Measurements from ENCODE around the gene GADD45B.
"Not testable (repeated sequence)": the region's sequence is repeated elsewhere in the genome, so short reads cannot be mapped to it uniquely, and the experiment has no call there.

Gene GADD45B

GRCh38 chr19:2469102-2469914 lies 6.6 kb upstream of the GADD45B start:
- no peak for DNase-seq (ENCODE audit: low read depth)

DNA sequence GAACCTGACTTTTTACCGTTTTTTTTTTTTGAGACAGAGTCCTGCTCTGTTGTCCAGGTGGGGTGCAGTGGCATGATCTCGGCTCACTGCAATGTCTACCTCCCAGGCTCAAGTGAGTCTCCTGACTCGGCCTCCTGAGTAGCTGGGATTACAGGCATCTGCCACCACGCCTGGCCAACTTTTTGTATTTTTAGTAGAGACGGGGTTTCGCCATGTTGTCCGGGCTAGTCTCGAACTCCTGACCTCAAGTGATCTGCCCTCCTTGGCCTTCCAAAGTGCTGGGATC lies 6.1 kb upstream of the GADD45B start:
- not testable (repeated sequence) for DNase-seq (ENCODE audit: low read depth)

- peak; percentile 71 for DNase-seq (ENCODE audit: low read depth)
These were observed 1.5 kb upstream of the GADD45B start for GRCh38 chr19:2474232-2475017.

- peak; percentile 37 for DNase-seq (ENCODE audit: low read depth)
These were observed 767 bp upstream of the GADD45B start for GRCh38 chr19:2475018-2475701.

DNA sequence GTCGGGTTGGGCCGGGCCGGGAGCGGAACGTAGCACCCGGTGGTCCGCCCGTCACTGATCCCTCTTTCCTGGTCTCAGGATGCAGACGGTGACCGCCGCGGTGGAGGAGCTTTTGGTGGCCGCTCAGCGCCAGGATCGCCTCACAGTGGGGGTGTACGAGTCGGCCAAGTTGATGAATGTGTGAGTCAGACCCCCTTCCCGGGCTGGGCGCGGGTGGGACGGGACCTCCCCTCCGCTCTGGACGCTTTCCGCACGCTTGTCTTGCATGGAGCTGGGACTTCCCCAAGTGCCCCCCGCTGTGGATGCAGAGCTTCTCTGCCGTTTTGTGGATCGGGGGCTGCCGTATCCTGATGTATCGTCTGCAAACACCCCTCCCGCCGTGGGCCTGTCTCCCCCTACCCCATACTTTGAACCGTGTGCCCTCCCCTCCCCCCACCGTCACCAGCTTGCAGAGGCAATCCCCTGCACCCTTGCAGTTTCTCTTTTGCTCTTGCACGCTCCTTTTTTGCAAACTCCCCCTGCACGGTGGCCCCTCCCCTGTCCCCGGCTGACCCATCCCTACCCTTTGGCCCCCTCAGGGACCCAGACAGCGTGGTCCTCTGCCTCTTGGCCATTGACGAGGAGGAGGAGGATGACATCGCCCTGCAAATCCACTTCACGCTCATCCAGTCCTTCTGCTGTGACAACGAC lies 669 bp downstream of the GADD45B start:
- DNase-seq (ENCODE audit: low read depth), result peak; percentile 32

DNA sequence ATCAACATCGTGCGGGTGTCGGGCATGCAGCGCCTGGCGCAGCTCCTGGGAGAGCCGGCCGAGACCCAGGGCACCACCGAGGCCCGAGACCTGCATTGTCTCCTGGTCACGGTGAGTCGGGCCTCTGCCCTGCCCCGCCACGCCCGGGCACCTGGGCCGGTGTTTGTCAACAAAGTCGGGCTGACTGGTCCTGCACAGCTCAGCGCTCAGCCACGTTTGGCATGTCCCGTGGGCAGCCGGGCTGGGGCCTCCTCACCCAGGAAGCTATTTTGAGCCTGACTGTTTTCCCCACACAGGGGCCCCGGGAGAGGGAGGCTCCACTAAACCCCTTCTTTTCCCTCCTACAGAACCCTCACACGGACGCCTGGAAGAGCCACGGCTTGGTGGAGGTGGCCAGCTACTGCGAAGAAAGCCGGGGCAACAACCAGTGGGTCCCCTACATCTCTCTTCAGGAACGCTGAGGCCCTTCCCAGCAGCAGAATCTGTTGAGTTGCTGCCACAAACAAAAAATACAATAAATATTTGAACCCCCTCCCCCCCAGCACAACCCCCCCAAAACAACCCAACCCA lies 1.3 kb downstream of the GADD45B start:
- DNase-seq (ENCODE audit: low read depth), result no peak

GRCh38 chr19:2477732-2478191 lies 1.8 kb downstream of the GADD45B start:
- no peak for DNase-seq (ENCODE audit: low read depth)

DNA sequence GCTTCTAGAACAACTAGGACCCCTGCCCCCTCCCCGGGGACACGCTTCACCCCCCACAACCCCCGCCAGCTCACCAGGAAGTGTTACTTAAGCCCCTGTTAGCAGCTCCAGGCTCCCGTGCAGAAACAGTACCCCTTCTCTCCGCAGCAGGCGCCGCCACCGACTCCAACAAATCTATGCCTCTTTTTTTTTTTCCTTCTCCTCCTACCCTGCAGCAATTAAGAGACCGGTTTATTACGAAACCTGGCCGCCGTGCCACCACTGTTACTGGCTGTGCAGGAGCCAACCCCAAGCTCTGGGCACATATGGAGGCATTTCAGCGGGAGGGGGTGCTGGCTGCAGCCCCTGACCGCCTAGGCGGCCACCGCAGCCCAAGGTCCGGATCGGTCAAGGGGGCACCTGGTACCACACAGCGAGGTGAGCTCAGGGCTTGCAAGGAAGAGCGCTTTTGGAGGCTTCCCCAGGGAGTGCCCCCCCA lies 2.4 kb downstream of the GADD45B start:
- peak; percentile 61 for DNase-seq (ENCODE audit: low read depth)

DNA sequence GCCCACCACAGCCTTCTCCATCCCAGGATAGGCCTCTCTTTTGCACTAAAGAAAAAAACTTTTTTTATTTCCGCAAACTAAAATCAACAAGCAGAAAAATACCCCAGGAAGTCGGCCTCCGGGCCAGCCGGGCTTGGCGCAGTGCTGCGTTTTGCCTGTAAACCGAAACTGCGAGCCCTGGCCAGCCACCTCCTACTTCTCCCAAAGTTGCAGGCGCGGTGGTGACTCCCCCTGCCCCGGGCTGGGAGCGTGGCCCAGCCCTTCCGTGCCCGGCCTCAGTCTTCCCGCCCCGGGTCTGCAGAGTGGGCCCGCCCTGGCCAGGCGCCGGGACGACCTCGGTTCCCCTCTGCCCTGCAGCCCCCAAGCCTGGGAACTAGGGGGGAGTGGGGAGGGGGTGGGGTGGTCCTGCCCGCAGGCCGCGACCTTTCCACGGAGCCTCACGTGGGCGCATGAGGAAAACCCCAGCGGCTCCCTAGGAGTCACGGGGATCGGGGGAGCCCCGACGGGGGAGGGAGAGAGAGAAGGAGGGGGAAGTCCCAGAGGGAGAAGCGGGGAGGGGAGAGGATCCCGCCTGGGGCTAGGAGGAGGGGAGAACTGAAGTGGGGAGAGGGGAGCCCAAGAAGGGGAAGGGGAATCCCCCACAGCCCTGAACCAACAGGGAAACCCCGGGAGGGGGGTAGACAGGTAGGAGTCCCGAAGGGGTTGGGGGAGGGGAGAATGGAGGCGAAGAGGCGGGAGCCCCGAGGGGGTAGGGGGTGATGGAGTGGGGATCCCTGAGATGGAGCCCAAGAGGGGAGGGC lies 3.0 kb downstream of the GADD45B start:
- DNase-seq (ENCODE audit: low read depth), result peak; percentile 52

DNA sequence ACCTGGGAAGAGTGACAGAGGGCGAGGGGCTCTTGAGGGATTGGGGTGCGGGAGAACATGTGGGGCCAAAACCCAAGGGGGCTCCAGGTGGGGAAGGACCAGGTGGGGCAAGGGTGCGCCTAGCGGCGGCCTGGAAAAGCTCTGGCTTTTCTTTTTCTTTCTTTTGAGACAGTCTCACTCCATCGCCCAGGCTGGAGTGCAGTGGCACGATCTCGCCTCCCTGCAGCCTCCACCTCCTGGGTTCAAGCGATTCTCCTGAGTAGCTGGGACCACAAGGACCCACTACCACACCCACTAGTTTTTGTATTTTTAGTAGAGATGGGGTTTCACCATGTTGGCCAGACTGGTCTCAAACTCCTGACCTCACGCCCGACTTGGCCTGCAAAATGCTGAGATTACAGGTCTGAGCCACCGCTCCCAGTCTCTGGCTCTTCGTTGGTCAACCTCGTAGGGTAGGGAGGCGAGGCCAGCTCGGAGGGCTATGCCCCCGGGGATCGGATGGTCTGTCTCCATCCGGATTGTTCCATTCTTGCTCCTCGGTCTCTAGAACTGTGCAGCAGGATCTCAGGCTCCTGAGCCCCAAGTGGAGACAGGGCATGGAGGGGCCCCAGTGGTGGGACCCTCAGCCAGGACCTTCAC lies 3.7 kb downstream of the GADD45B start:
- DNase-seq (ENCODE audit: low read depth), result no peak

- no peak for DNase-seq (ENCODE audit: low read depth)
These were observed 5.5 kb downstream of the GADD45B start for GRCh38 chr19:2481466-2481865.

GRCh38 chr19:2482354-2483038 lies 6.6 kb downstream of the GADD45B start:
- DNase-seq (ENCODE audit: low read depth), result no peak

DNA sequence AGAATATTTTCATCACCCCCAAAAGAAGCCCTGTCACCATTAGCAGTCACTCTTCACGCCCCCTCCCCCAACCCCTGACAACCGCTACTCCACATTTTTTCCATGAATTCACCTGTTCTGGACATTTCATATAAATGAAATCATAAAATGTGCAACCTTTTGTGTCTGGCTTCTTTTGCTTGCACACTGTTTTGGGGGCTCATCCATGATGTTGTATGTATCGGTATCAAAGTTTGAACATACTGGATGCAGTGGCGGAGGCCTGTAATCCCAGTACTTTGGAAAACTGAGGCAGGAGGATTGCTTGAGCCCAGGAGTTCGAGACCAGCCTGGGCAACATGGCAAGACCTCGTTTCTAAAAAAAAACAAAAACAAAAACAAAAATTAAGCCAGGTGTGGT lies 7.2 kb downstream of the GADD45B start:
- no peak for DNase-seq (ENCODE audit: low read depth)

- DNase-seq (ENCODE audit: low read depth), result no peak
These were observed 7.7 kb downstream of the GADD45B start for GRCh38 chr19:2483484-2484151.

DNA sequence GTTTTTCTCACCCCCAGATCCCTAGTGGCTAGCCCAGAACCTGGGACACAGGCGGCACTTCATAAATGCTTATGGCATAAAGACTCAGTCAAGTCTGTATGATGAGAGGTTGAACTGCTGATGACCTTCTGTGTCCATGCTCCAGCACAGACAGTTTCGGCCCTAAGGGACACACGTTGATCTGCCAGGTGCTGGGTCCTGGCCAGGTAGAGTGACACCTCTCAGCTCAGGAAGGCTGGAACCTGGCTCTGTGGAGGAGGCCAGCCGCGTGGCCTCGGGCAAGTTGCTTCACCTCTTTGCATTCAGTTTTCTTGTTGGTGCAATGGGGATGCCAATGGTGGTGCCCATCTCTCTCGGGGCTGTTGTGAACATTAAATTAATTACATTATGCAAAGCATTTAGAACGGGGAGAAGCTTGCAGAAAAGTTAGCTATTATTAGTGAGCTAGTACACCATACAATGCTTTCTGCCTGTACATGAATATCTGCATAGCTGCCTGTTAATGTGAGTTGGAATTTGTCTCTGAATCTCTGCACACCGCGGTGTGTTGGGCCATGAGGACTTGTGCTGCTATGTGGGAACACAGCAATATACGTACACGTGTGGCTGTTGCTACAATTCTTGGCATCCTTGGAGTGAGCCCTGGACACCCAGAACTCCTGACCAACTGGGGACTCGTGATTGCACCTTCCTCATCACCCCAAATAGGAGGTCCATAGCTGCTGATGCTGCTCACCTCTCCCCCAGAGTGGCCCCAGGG lies 8.4 kb downstream of the GADD45B start:
- DNase-seq (ENCODE audit: low read depth), result no peak

DNA sequence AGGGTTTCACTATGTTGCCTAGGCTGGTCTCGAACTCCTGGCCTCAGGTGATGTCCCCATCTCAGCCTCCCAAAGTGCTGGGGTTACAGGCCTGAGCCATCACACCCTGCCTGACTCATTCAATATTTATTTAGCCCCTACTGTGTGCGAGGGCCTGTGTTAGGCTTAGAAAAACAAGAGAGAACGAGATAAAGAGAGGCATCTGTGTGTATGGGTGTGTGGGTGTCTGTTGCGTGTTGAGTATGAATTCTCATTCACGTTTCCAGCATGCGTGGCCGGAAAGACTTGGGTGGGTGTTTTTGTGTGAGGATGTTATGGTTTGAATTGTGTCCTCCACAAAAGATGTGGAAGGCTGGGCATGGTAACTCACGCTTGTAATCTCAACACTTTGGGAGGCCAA lies 9.5 kb downstream of the GADD45B start:
- no peak for DNase-seq (ENCODE audit: low read depth)

- DNase-seq (ENCODE audit: low read depth), result no peak
These were observed 11.2 kb downstream of the GADD45B start for GRCh38 chr19:2487090-2487489.

GRCh38 chr19:2487842-2488241 lies 11.9 kb downstream of the GADD45B start:
- DNase-seq (ENCODE audit: low read depth), result no peak
